Large intestine (tissue), 3 donors: ENCODE results near the gene ZBTB46. TPM values are rescaled to one million over a fixed set of nuclear protein-coding genes. Genes with fewer than 3 reads are reported as not detected.

ENCODE experiments used
- DNase-seq, 2 donors: peaks; one replicate each; pipeline versions ENCODE4 v3.0.0 to v3.0.0-alpha.2; 2013
- H3K27ac ChIP-seq: one replicate; pipeline ENCODE4 v1.5.1; 2013; ENCODE audit warnings: low read length
- H3K27me3 ChIP-seq: 2 replicates; pipeline ENCODE4 v1.6.1; 2013; ENCODE audit warnings: low read length; ENCODE audit not compliant: control insufficient read depth, insufficient read depth
- H3K36me3 ChIP-seq: 2 replicates; pipeline ENCODE4 v1.6.1; 2013; ENCODE audit warnings: low read length; ENCODE audit not compliant: control insufficient read depth, insufficient read depth
- H3K4me1 ChIP-seq: one replicate; pipeline ENCODE4 v1.6.1; 2013; ENCODE audit warnings: low read length; ENCODE audit not compliant: control insufficient read depth, insufficient read depth
- H3K4me3 ChIP-seq: one replicate; pipeline ENCODE4 v1.5.1; 2013; ENCODE audit warnings: low read length
- H3K9me3 ChIP-seq: one replicate; pipeline ENCODE4 v1.6.1; 2013; ENCODE audit warnings: mild to moderate bottlenecking, low read depth, low read length, moderate library complexity; ENCODE audit not compliant: control insufficient read depth
- WGBS: methylation state at CpG from one replicate; pipeline ENCODE4 v1.1.5; 2013; ENCODE audit warnings: low lambda C conversion rate; ENCODE audit not compliant: insufficient coverage; 5-methylcytosine and 5-hydroxymethylcytosine counted together
- polyA plus RNA-seq: library from polyadenylated mRNA; unstranded; fragments of 120-200 nt; gene quantifications from one replicate; pipeline ENCODE4 v1.2.1, GENCODE V29; 2013

ZBTB46 gene
- polyA plus RNA-seq, 1 donor, result 4.1 TPM

DNA sequence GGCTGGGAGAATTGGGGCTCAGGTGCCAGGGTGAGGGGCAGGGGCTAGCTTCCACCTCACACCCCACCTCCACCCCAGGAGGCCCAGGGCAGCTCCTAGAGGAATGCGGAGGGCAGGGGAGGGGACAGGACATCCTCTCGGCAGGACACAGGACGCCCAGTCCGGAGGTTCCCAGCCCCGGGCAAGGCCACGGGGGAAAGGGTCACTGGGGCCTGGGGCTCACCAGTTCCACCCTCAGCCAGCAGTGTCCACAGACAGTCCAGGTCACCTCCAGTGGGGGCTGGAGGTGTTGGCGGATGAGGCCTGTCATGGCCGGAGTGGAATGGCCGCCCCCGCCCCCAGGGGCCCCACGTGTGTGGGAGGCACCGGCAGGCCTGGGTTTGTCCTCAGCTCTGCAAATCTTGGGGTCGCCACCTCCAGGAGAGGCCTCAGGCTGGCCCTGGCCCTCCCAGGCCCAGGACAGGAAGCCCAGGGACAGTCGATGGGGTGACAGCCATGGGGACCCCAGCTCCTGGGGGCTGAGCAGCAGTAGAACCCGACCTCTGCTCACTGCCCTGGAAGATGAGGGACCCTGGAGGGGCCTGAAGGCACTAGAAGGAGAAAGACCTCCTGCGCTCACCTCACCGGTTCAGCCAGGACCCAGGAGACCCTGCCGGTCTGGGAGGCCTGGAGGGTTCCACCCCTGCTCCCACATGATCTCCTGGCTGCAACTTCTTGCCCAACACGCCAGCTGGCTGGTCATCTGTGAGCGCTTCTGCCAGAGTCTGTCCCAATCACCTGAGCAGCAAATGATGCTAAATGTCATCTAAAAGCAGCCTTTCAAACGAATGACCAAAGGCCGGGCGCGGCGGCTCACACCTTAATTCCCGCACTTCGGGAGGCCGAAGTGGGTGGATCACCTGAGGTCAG is 17.2 kb upstream of the ZBTB46 start:
- H3K27me3 ChIP-seq, result peaks cover 50% of the 10 kb centered on the region
- no peaks in the 10 kb centered on the region for H3K36me3 ChIP-seq
- no peak overlapping the region for H3K27ac ChIP-seq
- peaks cover 7% of the 10 kb centered on the region for H3K4me1 ChIP-seq
- WGBS, result no CpG with 5 or more reads among the region's 28 CpGs
- no peaks in the 10 kb centered on the region for H3K9me3 ChIP-seq
- H3K4me3 ChIP-seq, result no peak overlapping the region
- DNase-seq, result peak in 1 of 2 donors; percentile 1

GRCh38 chr20:63847237-63848002 is 16.4 kb upstream of the ZBTB46 start:
- H3K27me3 ChIP-seq, result peaks cover 51% of the 10 kb centered on the region

DNA sequence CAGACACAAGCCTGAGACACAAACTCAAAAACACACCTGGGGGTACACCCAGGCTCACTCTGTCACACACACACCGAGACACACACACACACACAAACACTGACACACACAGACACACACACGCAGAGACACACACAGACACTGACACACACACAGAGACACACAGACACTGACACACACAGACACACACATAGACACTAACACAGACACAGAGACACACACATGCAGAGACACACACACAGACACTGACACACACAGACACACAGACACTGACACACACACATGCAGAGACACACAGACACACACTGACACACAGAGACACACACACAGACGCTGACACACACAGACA is 15.8 kb upstream of the ZBTB46 start:
- no peak for DNase-seq
- Histone ChIP-seq H3K27me3 (peaks cover 56% of the 10 kb centered on the region), H3K27ac (no peak overlapping the region), H3K9me3 (no peaks in the 10 kb centered on the region), H3K4me3 (no peak overlapping the region), H3K36me3 (no peaks in the 10 kb centered on the region), H3K4me1 (peaks cover 7% of the 10 kb centered on the region)
- no CpG with 5 or more reads among the region's 3 CpGs for WGBS

More at GRCh38 chr20:63847237-63848002, 16.4 kb upstream of the ZBTB46 start:
- Histone ChIP-seq H3K9me3 (no peaks in the 10 kb centered on the region), H3K27ac (no peak overlapping the region), H3K4me1 (peaks cover 7% of the 10 kb centered on the region), H3K4me3 (no peak overlapping the region), H3K36me3 (no peaks in the 10 kb centered on the region)
- no CpG with 5 or more reads among the region's 16 CpGs for WGBS
- DNase-seq, result peak in 1 of 2 donors; percentile 9

- Histone ChIP-seq H3K9me3 (no peaks in the 10 kb centered on the region), H3K27ac (peak overlapping the region; percentile 53), H3K36me3 (no peaks in the 10 kb centered on the region), H3K4me1 (peaks cover 7% of the 10 kb centered on the region), H3K27me3 (peaks cover 54% of the 10 kb centered on the region), H3K4me3 (no peak overlapping the region)
- DNase-seq, result peak in 1 of 2 donors; percentile 33
- no CpG with 5 or more reads among the region's 24 CpGs for WGBS
Measured at GRCh38 chr20:63846128-63846771, 15.2 kb upstream of the ZBTB46 start.

DNA sequence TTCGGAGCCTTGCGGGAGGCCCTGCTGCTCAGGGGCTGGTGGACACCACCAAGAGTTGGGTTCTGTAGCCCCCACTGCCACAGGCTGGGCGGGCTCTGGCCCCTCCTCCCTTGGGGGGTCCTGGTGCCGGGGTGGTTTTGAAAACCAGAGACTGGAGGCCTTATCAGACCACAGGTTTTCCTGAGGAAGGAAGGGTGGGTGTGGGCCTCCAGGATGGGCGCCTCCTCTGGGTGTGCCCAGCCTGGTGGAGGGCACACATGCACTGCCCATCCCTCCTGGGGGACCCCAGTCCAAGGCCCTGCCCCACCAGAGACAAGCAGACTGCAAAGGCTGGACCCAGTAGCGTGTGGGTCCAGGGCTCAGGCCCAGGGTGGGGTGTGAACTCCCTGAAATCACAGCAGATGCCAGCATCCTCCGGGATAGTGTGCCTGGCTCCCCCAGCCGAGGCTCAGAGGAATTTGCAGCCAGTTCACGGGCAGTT is 13.5 kb upstream of the ZBTB46 start:
- Histone ChIP-seq H3K36me3 (no peaks in the 10 kb centered on the region), H3K27ac (no peak overlapping the region), H3K27me3 (peaks cover 52% of the 10 kb centered on the region), H3K4me1 (peaks cover 7% of the 10 kb centered on the region), H3K4me3 (no peak overlapping the region), H3K9me3 (no peaks in the 10 kb centered on the region)
- peak in 1 of 2 donors; percentile 1 for DNase-seq
- WGBS, result no CpG with 5 or more reads among the region's 9 CpGs

- peaks cover 52% of the 10 kb centered on the region for H3K27me3 ChIP-seq
Measured at GRCh38 chr20:63843778-63844177, 12.7 kb upstream of the ZBTB46 start.

GRCh38 chr20:63843222-63843621 is 12.2 kb upstream of the ZBTB46 start:
- no peak overlapping the region for H3K27ac ChIP-seq
- WGBS, result no CpG with 5 or more reads among the region's 12 CpGs
- H3K27me3 ChIP-seq, result peaks cover 47% of the 10 kb centered on the region
- H3K9me3 ChIP-seq, result no peaks in the 10 kb centered on the region
- no peak for DNase-seq
- H3K36me3 ChIP-seq, result no peaks in the 10 kb centered on the region
- H3K4me3 ChIP-seq, result no peak overlapping the region
- H3K4me1 ChIP-seq, result peaks cover 7% of the 10 kb centered on the region

More at GRCh38 chr20:63843778-63844177, 12.7 kb upstream of the ZBTB46 start:
- Histone ChIP-seq H3K36me3 (no peaks in the 10 kb centered on the region), H3K27ac (no peak overlapping the region), H3K4me1 (peaks cover 7% of the 10 kb centered on the region), H3K4me3 (no peak overlapping the region), H3K9me3 (no peaks in the 10 kb centered on the region)
- no CpG with 5 or more reads among the region's 16 CpGs for WGBS
- peak in 1 of 2 donors; percentile 1 for DNase-seq

GRCh38 chr20:63842258-63842657 is 11.2 kb upstream of the ZBTB46 start:
- 100% methylated on average over 2 of the region's 9 CpGs for WGBS
- no peaks in the 10 kb centered on the region for H3K9me3 ChIP-seq
- no peak overlapping the region for H3K4me3 ChIP-seq
- peaks cover 42% of the 10 kb centered on the region for H3K27me3 ChIP-seq
- H3K36me3 ChIP-seq, result no peaks in the 10 kb centered on the region
- H3K4me1 ChIP-seq, result peaks cover 5% of the 10 kb centered on the region
- no peak overlapping the region for H3K27ac ChIP-seq
- no peak for DNase-seq

GRCh38 chr20:63840405-63840828 is 9.4 kb upstream of the ZBTB46 start:
- Histone ChIP-seq H3K9me3 (no peaks in the 10 kb centered on the region), H3K27ac (no peak overlapping the region), H3K4me3 (no peak overlapping the region), H3K36me3 (no peaks in the 10 kb centered on the region), H3K4me1 (no peaks in the 10 kb centered on the region), H3K27me3 (peaks cover 29% of the 10 kb centered on the region)
- no peak for DNase-seq
- no CpG with 5 or more reads among the region's 11 CpGs for WGBS

DNA sequence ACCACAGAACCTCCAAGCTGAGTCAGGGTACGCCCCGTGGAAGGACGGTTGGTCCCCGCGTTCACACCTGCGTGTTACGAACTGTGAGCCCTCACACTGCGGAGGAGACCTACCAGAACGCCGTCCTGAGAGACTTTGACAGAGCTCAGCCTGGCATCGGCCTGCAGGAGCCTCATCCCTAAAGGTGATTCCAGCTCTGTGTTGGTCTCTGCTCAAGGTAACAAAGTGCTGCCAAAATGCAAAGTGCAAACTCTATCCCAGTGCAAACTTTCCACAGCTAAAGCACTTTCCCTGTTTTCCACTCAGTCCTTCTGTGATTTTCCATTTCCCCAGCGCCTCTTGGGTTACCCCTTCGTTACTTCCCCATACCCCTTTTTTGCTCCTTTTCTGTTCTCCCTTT is 8.6 kb upstream of the ZBTB46 start:
- Histone ChIP-seq H3K36me3 (no peaks in the 10 kb centered on the region), H3K9me3 (peaks cover 4% of the 10 kb centered on the region), H3K4me3 (no peak overlapping the region), H3K27me3 (peaks cover 23% of the 10 kb centered on the region), H3K4me1 (peaks cover under 1% of the 10 kb centered on the region), H3K27ac (no peak overlapping the region)
- DNase-seq, result no peak
- 60% methylated on average over 1 of the region's 13 CpGs for WGBS
